NCI-H128 (cell line): Measurements from ENCODE around the gene CACTIN.

Experiments
- DNase-seq: peaks from one replicate; lab custom pipeline; 2025; ENCODE audit not compliant: unreplicated experiment; lab: John Stamatoyannopoulos, UW

Gene CACTIN

GRCh38 chr19:3610745-3611717, 15.6 kb downstream of the CACTIN start:
- no peak for DNase-seq

- DNase-seq, result no peak
These were observed 16.5 kb downstream of the CACTIN start for GRCh38 chr19:3609779-3610719.

- DNase-seq, result no peak
These were observed 17.8 kb downstream of the CACTIN start for GRCh38 chr19:3608750-3609322.

- DNase-seq, result no peak
These were observed 18.4 kb downstream of the CACTIN start for GRCh38 chr19:3608079-3608641.

- no peak for DNase-seq
These were observed 19.1 kb downstream of the CACTIN start for GRCh38 chr19:3607303-3608078.

- no peak for DNase-seq
These were observed 19.8 kb downstream of the CACTIN start, which contains the start of gene TBXA2R for GRCh38 chr19:3606690-3607289. Gene TBXA2R (minus strand): TSS chr19:3606875. CDS start chr19:3600634, 6,241 bp downstream.

- no peak for DNase-seq
These were observed 20.4 kb downstream of the CACTIN start for GRCh38 chr19:3606174-3606689.

GRCh38 chr19:3605770-3606169, 20.8 kb downstream of the CACTIN start:
- no peak for DNase-seq

- no peak for DNase-seq
These were observed 21.2 kb downstream of the CACTIN start for GRCh38 chr19:3605361-3605760.

- DNase-seq, result no peak
These were observed 21.6 kb downstream of the CACTIN start for GRCh38 chr19:3604987-3605343.

GRCh38 chr19:3604227-3604986, 22.2 kb downstream of the CACTIN start:
- no peak for DNase-seq

GRCh38 chr19:3603121-3603811, 23.3 kb downstream of the CACTIN start:
- no peak for DNase-seq

- no peak for DNase-seq
These were observed 25.6 kb downstream of the CACTIN start for GRCh38 chr19:3601021-3601420.

- DNase-seq, result no peak
These were observed 26.8 kb downstream of the CACTIN start for GRCh38 chr19:3599776-3600187.

- DNase-seq, result no peak
These were observed 31.0 kb downstream of the CACTIN start for GRCh38 chr19:3595521-3596061.

GRCh38 chr19:3593156-3593555, 33.4 kb downstream of the CACTIN start:
- DNase-seq, result no peak

GRCh38 chr19:3591876-3592613, 34.5 kb downstream of the CACTIN start:
- DNase-seq, result no peak
